GM12878 (cell line): Measurements from ENCODE around the gene PTCH2. TPM values are rescaled to one million over a fixed set of nuclear protein-coding genes. Genes with fewer than 3 reads are reported as not detected.

Experiments used
- ATF2 ChIP-seq: IDR thresholded peaks from 2 replicates; pipeline ENCODE4 v1.6.1; 2012; ENCODE audit warnings: low read length, inconsistent platforms
- ATF3 ChIP-seq: IDR thresholded peaks from 2 replicates; pipeline ENCODE4 v1.6.1; 2011; ENCODE audit warnings: low read depth, mild to moderate bottlenecking, low read length, moderate library complexity, borderline replicate concordance; ENCODE audit errors: extremely low read depth
- BACH1 ChIP-seq: fragments of 450-650 bp; IDR thresholded peaks from 2 replicates; pipeline ENCODE4 v1.6.1; 2017; ENCODE audit warnings: mild to moderate bottlenecking, borderline replicate concordance
- BMI1 ChIP-seq: fragments of 450-650 bp; IDR thresholded peaks from 2 replicates; pipeline ENCODE4 v1.6.1; 2016; ENCODE audit warnings: mild to moderate bottlenecking, moderate library complexity, borderline replicate concordance
- EGR1 ChIP-seq, 2 experiments: IDR thresholded peaks; 1 replicate in 1 of 2; 2 replicates in 1 of 2; pipeline ENCODE4 v1.6.1; 2011 to 2012; ENCODE audit warnings: low read depth in 2 of 2, low read length in 2 of 2, borderline replicate concordance in 1 of 2, mild to moderate bottlenecking in 1 of 2, moderate library complexity in 1 of 2
- ESRRA ChIP-seq: IDR thresholded peaks from 2 replicates; pipeline ENCODE4 v1.6.1; 2012; ENCODE audit warnings: mild to moderate bottlenecking, low read length, improper control_type of control experiment
- EZH2 ChIP-seq: IDR thresholded peaks from 2 replicates; pipeline ENCODE4 v1.6.1; 2012; ENCODE audit warnings: low read depth, mild to moderate bottlenecking, control low read depth, inconsistent platforms, low read length, borderline replicate concordance; ENCODE audit not compliant: control insufficient read depth
- FOXM1 ChIP-seq: IDR thresholded peaks from 2 replicates; pipeline ENCODE4 v1.6.1; 2012; ENCODE audit warnings: low read depth, mild to moderate bottlenecking, inconsistent platforms, low read length, moderate library complexity
- HDAC2 ChIP-seq: fragments of 200-600 bp; sonication (generic); IDR thresholded peaks from 2 replicates; pipeline ENCODE4 v1.6.1; 2017
- HDAC6 ChIP-seq: fragments of 200-600 bp; sonication (generic); IDR thresholded peaks from one replicate; pipeline ENCODE4 v1.8.0; 2017; ENCODE audit warnings: antibody characterized with exemption; ENCODE audit not compliant: unreplicated experiment
- IKZF2 ChIP-seq, 2 experiments: fragments of 450-650 bp; IDR thresholded peaks; 2 replicates each; pipeline ENCODE4 v1.6.1; 2017; ENCODE audit warnings: mild to moderate bottlenecking in 2 of 2, moderate library complexity in 2 of 2
- NFYB ChIP-seq: IDR thresholded peaks from 2 replicates; pipeline ENCODE4 v1.6.1; 2011; ENCODE audit warnings: low read depth, mild to moderate bottlenecking, low read length, improper control_type of control experiment, moderate library complexity; ENCODE audit not compliant: insufficient read depth
- RBBP5 ChIP-seq: fragments of 200-600 bp; sonication (generic); conservative IDR thresholded peaks from 2 replicates; pipeline ENCODE4 v1.6.1; 2016
- RELB ChIP-seq: fragments of 450-650 bp; IDR thresholded peaks from 2 replicates; pipeline ENCODE4 v1.6.1; 2017; ENCODE audit warnings: low read depth, mild to moderate bottlenecking, moderate library complexity
- REST ChIP-seq: IDR thresholded peaks from 2 replicates; pipeline ENCODE4 v1.6.1; 2012; ENCODE audit warnings: mild to moderate bottlenecking, low read depth, low read length
- SREBF2 ChIP-seq: IDR thresholded peaks from 2 replicates; pipeline ENCODE4 v1.6.1; 2012; ENCODE audit warnings: mild to moderate bottlenecking, low read length
- STAT1 ChIP-seq: fragments of 450-650 bp; conservative IDR thresholded peaks from 2 replicates; pipeline ENCODE4 v1.6.1; 2014; ENCODE audit warnings: antibody characterized with exemption, mild to moderate bottlenecking
- STAT3 ChIP-seq: IDR thresholded peaks from 2 replicates; pipeline ENCODE4 v1.6.1; 2011; ENCODE audit warnings: low read depth, low read length, improper control_type of control experiment
- TARDBP ChIP-seq: IDR thresholded peaks from 2 replicates; pipeline ENCODE4 v1.6.1; 2016; ENCODE audit warnings: borderline replicate concordance
- TCF7 ChIP-seq: IDR thresholded peaks from 2 replicates; pipeline ENCODE4 v1.6.1; 2014; ENCODE audit warnings: antibody characterized with exemption, borderline replicate concordance
- ZNF384 ChIP-seq: IDR thresholded peaks from 2 replicates; pipeline ENCODE4 v1.6.1; 2012; ENCODE audit warnings: low read depth, mild to moderate bottlenecking, low read length, improper control_type of control experiment, borderline replicate concordance
- polyA plus RNA-seq, 11 experiments: library from polyadenylated mRNA; depleted of rRNA in 4 of 11; unstranded in 6 of 11; stranded (reverse) in 5 of 11; fragments of >200 nt; fragmentation: Nextera tagmentation in 4 of 11; fragmentation: Illumina TruSeq in 1 of 11; extraction: Ambion mirVana in 4 of 11; extraction: Trizol in 1 of 11; gene quantifications; 1 replicate in 1 of 11; 2 replicates in 10 of 11; pipeline versions ENCODE4 v1.2.1 to v1.2.3, GENCODE V29; 2011 to 2016; ENCODE audit warnings: inconsistent platforms in 2 of 11, missing spikeins in 2 of 11, low read depth in 1 of 11
- total RNA-seq, 4 experiments: library from RNA; depleted of rRNA in 3 of 4; stranded (reverse); fragments of >200 nt in 3 of 4; fragmentation: Illumina TruSeq in 1 of 4; extraction: Trizol in 1 of 4; gene quantifications; 2 replicates each; pipeline versions ENCODE4 v1.2.1 to v1.2.3, GENCODE V29; 2013 to 2021

The PTCH2 gene
- total and polyA plus RNA-seq, 10 of the 15 experiments (the other 5 are each of a cell fraction or from before 2014, with no cell fraction given): 0.03 to 8.4 (median 0.10) TPM

DNA sequence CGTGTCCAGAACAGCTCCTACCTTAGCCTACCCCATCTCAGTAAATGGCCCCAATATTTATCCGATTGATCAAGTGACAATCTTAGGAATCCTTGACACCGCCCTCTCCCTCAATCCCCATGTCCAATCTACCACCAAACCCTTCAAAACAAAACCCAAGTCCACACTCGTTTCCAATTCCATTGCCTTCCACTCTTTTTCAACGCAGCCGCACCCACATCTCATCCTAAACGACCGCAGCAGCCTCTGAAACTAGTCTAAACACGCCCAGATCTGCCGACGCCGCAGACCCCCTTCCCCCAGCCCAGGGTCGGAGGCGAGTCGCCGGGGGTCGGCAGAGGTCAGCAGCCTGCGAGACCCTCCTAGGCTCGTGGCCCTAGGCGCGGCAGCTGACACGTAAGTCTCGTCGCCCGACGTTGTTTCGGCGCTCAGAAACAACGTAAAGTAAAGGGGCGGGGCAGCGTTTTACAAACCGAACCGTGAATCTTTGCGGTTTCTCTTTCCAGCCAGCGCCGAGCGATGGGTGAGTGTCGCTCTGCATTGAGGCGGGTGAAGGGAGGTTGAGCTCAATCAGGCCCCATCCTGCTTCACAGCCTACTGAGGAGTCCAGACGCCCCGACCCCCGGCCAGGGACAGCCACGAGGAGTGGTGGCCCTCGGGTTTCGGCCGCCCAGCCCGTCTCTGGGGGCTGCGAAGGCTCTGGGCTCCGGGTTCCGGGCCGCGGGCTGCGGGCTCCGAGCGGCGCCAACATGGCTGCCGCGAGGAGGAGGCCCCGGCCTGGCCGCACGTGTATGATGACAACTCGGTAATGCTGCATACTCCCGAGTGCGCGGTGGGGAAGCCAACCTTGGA lies 67.7 kb downstream of the PTCH2 start, which contains the start of gene RPS8 (continued):
- TF ChIP-seq ATF2 (no peak), NFYB (no peak), TARDBP (peak; percentile 73; the same call in 1 of the 2 replicates), SREBF2 (no peak), FOXM1 (0 out of 2 replicates have a peak, but pooled peaks have one; percentile 78), ESRRA (peak; percentile 47; the same call in 1 of the 2 replicates), ZNF384 (no peak), BMI1 (no peak), TCF7 (no peak; the same call in 1 of the 2 replicates), BACH1 (peak; percentile 81), EGR1 (IDR thresholded peaks at IDR 0.05; ENCODE audit: borderline replicate concordance in 1 of 2, low read depth in 2 of 2, low read length in 2 of 2) (peak in 1 of 2 experiments; percentile 17; a peak in 1 of 3 replicates), HDAC6 (peak; percentile 70), REST (peak; percentile 26; the same call in 1 of the 2 replicates), ATF3 (peak; percentile 91), IKZF2 (IDR thresholded peaks at IDR 0.05) (peak; percentile 33 to 45; a peak in 1 of 4 replicates), RELB (peak; percentile 90), STAT3 (no peak), RBBP5 (peak; percentile 90; the same call in 1 of the 2 replicates), STAT1 (peak; percentile 77; the same call in 1 of the 2 replicates), EZH2 (no peak), HDAC2 (no peak)
